HG02642 (cell line): Measurements from ENCODE around the gene MVP.

Experiments
- ATAC-seq: cut with Tn5 transposase; IDR thresholded peaks from one replicate; pipeline ENCODE4 v1.9.1; 2021; ENCODE audit warnings: mild to moderate bottlenecking; ENCODE audit not compliant: unreplicated experiment, poor library complexity

The MVP gene

DNA sequence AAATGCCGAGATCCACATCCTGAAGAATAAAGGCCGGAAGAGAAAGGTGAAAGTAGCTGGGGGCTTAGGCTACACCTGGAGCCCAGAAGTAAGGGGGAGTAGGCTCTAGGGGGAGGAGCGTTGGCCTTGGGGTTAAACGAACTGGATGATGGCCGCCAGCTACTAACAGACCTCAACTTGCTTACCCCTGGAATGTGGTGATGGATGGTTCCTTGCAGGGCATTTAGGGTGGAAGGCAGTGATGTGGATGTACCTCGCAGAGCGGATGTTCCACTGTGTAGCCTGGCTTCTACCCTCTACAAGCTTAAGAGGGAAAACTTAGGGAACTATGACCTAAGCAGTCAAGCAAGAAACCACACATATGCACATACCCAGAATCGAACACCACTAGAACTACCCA is 16.2 kb upstream of the MVP start:
- no peak for ATAC-seq

DNA sequence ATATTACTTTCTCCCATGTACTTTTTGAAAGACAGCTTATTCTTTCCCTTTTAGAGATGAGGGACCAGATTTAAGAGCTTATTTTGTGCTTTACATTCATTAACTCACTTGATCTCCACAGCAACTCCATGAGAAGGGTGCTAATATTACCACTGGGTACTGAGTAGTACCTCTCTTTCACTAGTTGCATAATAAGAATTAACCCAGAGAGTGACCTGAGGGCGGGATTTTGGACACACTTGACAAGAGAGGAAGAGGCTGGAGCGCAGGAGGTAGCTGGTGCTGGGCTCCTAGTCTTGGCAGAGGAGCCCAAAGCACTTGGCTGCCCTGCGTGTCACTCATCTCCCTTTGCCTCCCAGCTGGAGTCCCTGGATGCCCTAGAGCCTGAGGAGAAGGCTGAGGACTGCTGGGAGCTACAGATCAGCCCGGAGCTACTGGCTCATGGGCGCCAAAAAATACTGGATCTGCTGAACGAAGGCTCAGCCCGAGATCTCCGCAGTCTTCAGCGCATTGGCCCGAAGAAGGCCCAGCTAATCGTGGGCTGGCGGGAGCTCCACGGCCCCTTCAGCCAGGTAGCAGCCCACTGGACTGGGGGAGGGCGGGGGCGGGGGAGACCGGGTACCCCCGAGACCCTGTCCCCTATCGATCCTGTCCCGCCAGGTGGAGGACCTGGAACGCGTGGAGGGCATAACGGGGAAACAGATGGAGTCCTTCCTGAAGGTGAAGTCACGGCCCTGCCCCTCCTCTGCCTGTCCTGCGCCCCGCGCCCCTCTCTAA is 15.6 kb upstream of the MVP start:
- no peak for ATAC-seq

DNA sequence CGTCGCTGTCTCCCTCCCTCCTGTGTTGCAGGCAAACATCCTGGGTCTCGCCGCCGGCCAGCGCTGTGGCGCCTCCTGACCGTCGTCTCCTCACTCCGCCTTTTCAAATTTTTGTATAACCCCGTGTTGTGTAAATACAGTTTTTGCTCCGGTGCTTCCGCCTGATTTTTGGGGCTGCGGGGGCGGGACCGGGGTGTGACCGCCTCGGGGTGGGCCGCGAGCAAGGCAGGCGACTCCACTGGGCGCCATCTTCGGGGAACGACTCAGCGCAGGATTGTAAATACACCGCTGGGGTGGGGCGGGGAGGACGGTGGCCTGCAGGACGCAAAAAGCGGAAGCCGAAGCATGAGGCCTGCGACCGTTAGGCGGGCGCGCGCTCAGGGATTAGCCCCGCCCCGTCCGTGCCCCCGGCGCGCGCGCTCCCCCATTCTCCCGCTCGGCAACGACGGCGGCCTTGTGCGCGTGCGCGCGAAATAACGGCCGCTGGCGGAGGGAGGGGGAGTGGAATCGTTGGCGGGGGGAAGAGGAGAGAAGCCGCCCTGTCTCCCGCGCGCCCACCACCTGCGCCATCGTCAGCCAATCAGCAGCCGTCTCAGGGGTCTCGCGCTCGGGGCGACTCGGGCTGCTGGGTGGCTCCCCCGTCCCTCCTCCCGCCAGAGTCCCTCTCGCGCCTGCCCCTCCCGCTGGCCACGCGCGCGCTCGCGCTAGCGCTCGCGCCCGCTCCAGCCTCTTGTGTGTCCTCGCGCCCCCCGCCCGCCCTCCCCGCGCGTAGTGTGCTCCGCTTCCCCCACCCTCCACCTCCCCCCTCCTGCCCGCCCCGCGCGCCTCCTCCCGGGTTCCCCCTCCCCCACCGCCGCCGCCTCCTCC is 14.8 kb upstream of the MVP start:
- ATAC-seq = peak; percentile 61

DNA sequence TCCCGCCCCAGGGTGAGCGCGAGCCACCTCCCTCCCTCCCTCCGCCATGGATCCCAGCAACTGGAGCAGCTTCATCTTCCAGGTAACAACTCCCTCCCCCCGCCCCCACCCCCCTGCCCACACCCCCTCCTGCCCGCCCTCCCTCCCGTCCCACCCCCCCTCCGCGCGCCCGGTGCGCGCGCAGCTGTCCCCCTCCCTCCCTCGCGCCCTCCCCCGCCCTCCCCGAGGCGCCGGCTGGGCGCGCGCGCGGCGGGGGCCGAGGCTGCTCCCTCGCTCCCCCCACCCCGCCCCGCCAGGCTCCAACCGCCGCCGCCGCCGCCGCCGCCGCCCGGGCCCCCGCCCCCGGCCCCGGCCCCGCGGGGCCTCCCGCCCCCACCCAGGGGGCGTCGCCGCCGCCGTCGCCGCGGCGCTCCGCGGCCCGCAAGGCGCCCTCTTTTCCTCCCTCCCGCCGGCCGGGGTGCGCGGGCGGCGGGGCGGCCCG is 14.1 kb upstream of the MVP start, which contains the start of gene MAZ:
Gene MAZ, plus strand, starts transcription at position 431 of the 481 bp plus-strand sequence. CDS start 173 bp downstream, outside the sequence.
- peak; percentile 9 for ATAC-seq

DNA sequence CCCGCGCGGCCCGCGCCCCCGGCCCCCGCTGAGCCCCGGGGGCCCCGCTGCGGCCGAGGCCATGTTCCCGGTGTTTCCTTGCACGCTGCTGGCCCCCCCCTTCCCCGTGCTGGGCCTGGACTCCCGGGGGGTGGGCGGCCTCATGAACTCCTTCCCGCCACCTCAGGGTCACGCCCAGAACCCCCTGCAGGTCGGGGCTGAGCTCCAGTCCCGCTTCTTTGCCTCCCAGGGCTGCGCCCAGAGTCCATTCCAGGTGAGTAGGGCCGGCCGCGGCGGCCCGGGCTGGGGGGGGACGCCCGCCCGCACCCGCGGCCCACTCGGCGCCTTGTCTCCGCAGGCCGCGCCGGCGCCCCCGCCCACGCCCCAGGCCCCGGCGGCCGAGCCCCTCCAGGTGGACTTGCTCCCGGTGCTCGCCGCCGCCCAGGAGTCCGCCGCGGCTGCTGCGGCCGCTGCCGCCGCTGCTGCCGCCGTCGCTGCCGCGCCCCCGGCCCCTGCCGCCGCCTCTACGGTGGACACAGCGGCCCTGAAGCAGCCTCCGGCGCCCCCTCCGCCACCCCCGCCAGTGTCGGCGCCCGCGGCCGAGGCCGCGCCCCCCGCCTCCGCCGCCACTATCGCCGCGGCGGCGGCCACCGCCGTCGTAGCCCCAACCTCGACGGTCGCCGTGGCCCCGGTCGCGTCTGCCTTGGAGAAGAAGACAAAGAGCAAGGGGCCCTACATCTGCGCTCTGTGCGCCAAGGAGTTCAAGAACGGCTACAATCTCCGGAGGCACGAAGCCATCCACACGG is 13.4 kb upstream of the MVP start:
- peak; percentile 0 for ATAC-seq

DNA sequence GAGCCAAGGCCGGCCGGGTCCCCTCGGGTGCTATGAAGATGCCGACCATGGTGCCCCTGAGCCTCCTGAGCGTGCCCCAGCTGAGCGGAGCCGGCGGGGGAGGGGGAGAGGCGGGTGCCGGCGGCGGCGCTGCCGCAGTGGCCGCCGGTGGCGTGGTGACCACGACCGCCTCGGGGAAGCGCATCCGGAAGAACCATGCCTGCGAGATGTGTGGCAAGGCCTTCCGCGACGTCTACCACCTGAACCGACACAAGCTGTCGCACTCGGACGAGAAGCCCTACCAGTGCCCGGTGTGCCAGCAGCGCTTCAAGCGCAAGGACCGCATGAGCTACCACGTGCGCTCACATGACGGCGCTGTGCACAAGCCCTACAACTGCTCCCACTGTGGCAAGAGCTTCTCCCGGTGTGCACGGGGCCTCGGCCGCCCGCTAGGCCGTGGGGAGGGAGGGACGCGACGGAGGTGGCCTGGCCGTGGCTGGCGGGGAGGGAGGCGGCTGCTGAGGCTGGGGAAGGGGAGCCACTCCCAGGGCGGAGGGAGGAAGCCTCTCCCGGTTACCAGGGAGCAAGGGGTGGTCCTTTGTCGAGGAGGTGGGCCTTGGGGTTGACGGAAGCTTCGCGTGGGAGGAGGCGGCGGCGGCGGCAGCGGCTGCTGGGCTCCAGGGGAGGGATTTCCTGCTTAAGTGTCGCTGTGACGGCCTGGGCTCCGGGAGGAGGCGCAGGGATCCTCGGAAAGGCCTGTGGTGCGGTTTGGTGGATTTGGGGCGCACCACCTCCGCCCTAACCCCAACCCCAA is 12.6 kb upstream of the MVP start:
- ATAC-seq = peak; percentile 28

DNA sequence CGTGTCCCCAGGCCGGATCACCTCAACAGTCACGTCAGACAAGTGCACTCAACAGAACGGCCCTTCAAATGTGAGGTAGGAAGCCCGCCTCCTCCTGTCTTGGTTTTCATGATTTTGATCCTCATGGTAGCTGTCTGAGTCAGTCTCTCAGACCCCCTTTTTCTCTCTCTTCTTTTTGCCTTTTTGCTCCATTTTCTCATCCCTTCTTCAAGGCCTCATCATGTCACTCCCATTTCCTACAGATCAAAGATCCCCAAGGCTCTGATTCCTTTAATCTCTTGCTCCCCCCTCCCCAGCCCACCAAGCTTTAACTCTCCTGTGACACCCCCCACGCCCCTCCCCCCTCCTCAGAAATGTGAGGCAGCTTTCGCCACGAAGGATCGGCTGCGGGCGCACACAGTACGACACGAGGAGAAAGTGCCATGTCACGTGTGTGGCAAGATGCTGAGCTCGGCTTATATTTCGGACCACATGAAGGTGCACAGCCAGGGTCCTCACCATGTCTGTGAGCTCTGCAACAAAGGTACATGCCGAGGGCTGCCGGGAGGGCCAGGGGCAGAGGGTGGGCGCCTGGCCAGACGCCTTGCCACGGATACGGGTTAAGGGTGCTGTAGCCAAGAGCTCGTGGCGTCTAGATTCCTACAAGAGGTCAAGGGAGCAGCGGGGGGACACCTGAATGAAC is 11.9 kb upstream of the MVP start:
- no peak for ATAC-seq

DNA sequence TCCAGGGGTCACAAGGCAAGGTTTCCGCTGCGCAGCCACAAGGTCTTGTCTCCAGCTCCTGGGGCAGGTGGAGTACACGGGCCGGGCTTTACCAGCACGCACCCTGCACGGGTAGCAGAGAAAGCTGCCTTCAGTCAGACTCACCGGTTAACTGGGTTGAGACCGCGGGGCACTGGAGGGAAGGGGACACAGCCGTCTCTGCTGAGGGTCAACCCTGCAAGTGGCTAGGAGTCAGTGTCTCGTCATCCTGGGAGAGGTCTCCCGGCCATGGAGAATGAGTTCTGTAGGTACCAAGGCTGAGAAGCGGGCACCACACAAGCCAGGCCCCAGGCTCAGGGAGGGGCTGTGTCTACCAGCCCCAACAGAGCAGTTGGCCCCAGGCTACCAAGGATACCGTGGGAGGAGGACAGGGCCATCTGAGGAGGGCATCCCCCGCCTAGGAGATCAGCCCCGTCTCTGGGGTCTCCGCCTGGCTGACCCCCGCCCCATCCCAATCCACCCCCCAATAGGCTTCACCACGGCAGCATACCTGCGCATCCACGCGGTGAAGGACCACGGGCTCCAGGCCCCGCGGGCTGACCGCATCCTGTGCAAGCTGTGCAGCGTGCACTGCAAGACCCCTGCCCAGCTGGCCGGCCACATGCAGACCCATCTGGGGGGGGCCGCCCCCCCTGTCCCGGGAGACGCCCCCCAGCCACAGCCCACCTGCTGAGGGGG is 11.1 kb upstream of the MVP start:
- no peak for ATAC-seq

DNA sequence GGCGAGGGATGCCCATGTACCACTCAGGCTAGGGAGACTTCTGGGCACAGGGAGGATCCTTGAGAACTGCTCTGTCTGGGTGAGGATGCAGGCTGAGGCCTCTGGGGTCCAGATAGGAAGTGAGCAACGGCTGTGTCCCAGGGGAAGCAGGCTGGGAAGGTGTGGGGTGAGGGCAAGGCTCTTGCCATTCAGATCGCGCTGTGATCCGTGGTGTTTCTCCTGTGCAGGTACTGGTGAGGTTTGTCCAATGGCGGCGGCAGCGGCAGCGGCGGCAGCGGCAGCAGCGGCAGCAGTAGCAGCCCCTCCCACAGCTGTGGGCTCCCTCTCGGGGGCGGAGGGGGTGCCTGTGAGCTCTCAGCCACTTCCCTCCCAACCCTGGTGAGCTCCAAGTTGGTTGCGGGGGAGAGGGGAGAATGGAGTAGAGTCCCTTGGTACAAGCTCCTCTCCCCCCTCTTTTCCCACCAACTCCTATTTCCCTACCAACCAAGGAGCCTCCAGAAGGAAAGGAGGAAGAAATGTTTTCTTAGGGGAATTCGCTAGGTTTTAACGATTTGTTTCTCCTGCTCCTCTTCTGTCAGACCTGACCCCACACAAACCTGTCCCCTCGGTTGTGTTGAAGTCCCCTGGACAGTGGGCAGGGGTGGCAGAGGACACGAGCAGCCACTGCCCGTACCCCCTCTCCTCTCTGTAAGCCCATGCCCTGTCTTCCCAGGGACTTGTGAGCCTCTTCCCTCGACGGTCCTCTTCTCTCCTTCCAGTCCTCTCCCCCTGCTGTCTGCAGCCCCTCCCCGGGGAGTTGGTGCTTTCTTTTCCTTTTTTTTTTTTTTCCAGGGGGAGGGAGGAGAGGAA is 10.2 kb upstream of the MVP start:
- ATAC-seq = no peak

DNA sequence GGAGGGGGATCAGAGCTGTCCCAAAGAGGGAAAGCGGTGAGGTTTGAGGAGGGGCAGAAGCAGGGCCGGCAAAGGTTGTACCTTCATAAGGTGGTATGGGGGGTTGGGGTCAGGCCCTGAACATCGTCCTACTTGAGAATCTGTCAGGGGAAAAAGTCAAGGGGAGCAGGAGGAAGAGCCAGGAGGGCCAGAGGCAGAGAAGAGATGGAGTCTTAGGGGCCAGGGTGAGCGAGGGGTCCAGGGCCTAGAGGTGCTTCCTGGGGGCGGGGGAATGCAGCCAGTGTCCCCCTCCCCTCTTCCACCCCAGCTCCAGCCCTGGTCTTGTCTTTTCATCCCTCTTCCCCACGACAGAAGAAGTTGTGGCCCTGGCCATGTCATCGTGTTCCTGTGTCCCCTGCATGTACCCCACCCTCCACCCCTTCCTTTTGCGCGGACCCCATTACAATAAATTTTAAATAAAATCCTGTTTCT is 9.5 kb upstream of the MVP start:
- no peak for ATAC-seq

DNA sequence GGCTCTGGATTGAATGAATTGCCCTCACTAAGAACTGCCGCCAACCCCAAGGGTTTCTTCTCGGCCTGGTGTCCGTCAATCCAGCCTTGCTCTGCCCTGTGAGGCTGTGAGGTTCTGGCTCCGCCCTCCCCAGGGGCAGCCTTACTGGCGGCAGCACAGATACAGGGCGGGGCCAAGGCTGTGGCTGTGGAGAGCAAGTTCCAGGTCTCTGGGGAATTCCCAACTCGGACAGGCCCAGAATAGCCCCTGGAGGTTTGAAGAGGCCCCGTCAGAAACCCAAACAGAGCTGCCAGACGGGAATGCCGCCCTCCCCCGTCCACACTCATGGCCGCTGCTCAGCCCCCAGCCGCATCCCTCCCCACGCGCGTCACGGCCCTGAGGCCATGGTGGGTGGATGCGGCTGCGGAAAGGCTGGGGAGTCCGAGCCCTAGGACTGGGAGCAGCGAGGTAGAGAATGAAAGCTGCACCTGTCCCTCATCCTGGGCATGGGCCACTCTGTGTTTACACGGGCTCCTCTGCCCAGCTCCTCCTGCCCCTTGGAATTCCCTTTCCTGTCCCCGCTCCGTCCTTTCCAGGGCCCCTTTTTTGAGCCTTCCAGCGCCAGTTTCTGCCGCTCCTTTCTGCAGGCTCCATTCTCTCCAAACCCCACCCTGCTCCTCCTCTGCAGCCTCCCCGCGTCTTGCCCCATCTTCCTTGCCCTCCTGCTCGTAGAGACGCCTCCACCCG is 8.9 kb upstream of the MVP start:
- ATAC-seq = peak; percentile 31

DNA sequence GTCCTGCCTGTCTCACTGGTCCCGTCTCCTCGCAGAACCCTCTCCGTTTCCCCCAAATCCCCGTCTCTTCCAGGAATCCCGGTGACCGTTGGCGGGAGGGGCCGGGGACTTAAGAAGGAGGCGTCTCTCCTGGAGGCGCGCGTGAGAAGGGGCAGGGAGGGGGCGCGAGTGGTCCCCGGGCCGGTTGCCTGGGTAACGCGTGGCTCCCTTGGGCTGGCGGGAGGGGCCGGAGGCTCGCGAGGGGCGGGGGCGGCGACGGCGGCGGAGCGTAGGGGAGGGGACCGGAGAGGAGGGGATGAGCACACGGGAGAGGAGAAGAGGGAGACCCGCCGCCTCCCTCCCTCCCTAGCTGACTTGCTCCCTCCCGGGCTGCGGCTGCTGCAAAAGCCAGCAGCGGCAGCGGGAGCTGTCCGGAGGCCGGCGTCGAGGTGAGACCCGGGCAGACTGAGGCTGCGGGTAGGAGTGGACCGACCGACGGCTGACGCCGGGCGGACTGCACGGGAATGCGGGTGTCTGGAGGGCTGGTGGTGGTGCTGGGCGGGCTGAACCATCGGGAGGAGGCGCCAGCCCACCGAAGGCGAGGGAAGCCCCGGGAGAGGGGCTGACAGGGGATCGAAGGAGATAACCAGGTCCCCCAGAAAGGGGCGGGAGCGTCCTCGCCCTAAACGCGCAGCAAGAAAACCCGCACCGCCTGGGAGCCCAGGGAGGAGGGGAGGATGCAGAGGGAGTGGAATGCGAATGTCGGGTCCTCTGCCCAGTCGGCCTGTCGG is 8.2 kb upstream of the MVP start, which contains the start of gene PRRT2:
Gene PRRT2, plus strand, starts transcription at position 298 of the 770 bp plus-strand sequence. CDS start 862 bp downstream, outside the sequence.
- ATAC-seq = no peak

DNA sequence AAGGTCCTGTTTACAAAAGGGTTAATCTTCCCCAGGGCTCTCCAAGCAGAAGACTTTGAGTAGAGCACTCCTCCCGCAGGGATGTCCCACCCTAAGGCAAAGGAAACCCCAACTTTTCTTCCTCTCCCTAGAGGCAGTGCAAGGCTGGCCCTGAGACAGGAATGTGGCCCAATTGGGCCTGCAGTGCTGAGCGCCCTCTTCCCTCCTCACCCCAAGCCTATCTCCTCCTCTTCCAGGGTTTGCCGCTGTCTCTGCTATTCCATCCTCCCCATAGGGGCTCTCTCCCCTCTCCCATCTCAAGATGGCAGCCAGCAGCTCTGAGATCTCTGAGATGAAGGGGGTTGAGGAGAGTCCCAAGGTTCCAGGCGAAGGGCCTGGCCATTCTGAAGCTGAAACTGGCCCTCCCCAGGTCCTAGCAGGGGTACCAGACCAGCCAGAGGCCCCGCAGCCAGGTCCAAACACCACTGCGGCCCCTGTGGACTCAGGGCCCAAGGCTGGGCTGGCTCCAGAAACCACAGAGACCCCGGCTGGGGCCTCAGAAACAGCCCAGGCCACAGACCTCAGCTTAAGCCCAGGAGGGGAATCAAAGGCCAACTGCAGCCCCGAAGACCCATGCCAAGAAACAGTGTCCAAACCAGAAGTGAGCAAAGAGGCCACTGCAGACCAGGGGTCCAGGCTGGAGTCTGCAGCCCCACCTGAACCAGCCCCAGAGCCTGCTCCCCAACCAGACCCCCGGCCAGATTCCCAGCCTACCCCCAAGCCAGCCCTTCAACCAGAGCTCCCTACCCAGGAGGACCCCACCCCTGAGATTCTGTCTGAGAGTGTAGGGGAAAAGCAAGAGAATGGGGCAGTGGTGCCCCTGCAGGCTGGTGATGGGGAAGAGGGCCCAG is 7.3 kb upstream of the MVP start:
- no peak for ATAC-seq

DNA sequence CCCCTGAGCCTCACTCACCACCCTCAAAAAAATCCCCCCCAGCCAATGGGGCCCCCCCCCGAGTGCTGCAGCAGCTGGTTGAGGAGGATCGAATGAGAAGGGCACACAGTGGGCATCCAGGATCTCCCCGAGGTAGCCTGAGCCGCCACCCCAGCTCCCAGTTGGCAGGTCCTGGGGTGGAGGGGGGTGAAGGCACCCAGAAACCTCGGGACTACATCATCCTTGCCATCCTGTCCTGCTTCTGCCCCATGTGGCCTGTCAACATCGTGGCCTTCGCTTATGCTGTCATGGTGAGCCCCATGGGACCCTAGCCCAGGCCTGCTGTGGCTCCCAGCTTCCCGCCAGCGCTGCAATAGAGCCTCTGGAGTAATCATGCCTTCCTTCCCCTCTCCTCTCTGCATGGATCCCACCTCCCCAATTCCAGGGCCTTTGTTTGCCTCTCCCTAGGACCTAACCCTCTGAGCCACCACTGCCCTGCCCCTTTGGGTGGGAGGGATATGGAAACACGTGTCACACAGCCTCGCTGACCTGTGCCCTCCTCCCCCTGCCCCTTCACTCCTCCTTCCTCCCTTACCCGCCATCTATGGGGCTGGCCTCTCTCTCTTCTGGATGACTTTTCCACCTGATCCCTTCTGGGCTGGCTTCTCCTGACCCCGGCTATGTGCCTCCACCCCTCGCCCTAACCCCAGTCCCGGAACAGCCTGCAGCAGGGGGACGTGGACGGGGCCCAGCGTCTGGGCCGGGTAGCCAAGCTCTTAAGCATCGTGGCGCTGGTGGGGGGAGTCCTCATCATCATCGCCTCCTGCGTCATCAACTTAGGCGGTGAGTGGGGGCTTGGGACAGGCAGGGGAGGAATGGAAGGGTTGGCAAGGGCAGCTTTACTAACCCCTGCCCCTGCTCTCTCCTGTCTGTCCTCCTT is 6.4 kb upstream of the MVP start:
- no peak for ATAC-seq
